DOHH2 (cell line): ENCODE data around the gene LRRC37A2.
"Not testable (repeated sequence)": the region's sequence is repeated elsewhere in the genome, so short reads cannot be mapped to it uniquely, and the experiment has no call there.

Experiments
- EZH2phosphoT487 ChIP-seq: fragments of 200-600 bp; sonication (generic); IDR thresholded peaks from 2 replicates; pipeline ENCODE4 v1.6.1; 2017; ENCODE audit warnings: borderline replicate concordance, mild to moderate bottlenecking, antibody characterized with exemption, low read length, moderate library complexity, mixed read lengths
- TF ChIP-seq, protein P1 (sequence below): fragments of 200-600 bp; sonication (generic); IDR thresholded peaks from one replicate; pipeline ENCODE4 v1.5.1; 2014; ENCODE audit warnings: antibody characterized with exemption, mild to moderate bottlenecking, low read depth, low read length; ENCODE audit not compliant: poor library complexity, severe bottlenecking

DNA sequence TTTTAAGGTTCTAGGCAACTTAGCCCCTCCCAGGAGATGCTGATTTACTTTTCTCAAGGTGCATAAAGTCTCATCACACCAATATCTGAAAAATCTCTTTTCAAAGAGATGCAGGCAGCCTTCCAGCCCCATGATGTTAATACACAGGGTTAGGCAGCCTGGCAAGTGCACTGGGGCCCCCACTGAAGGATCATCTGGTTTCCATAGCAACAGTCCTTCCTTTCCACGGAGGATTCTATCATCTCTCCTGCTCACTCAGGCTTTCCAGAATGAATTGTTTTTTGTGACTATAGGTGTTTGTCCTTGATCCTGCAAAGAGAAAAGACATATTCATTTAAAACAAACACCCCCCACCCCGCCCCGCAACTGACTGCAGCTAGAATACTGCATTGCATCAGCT, 73.2 kb downstream of the LRRC37A2 start:
- TF ChIP-seq, protein P1, sequence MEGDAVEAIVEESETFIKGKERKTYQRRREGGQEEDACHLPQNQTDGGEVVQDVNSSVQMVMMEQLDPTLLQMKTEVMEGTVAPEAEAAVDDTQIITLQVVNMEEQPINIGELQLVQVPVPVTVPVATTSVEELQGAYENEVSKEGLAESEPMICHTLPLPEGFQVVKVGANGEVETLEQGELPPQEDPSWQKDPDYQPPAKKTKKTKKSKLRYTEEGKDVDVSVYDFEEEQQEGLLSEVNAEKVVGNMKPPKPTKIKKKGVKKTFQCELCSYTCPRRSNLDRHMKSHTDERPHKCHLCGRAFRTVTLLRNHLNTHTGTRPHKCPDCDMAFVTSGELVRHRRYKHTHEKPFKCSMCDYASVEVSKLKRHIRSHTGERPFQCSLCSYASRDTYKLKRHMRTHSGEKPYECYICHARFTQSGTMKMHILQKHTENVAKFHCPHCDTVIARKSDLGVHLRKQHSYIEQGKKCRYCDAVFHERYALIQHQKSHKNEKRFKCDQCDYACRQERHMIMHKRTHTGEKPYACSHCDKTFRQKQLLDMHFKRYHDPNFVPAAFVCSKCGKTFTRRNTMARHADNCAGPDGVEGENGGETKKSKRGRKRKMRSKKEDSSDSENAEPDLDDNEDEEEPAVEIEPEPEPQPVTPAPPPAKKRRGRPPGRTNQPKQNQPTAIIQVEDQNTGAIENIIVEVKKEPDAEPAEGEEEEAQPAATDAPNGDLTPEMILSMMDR, result not testable (repeated sequence)
- not testable (repeated sequence) for TF ChIP-seq EZH2phosphoT487
